Gastrocnemius medialis (tissue), 4 donors: ENCODE measurements around the gene PLCG2.

ENCODE experiments used
- POLR2A ChIP-seq, 2 donors: fragments of 450-650 bp; IDR thresholded peaks; one replicate each; pipeline ENCODE4 v1.6.1; 2017; ENCODE audit warnings: antibody characterized with exemption in 2 of 2, mild to moderate bottlenecking in 2 of 2, moderate library complexity in 2 of 2
- TF ChIP-seq, protein P1 (sequence below), 5 experiments: fragments of 450-650 bp in 3 of 5; fragments of 200-600 bp in 2 of 5; sonication (generic) in 2 of 5; IDR thresholded peaks in 4 of 5; conservative IDR thresholded peaks in 1 of 5; 1 replicate in 4 of 5; 2 replicates in 1 of 5; pipeline ENCODE4 v1.5.1; 2016 to 2019; ENCODE audit warnings: antibody characterized with exemption in 5 of 5, mild to moderate bottlenecking in 3 of 5, moderate library complexity in 3 of 5

DNA sequence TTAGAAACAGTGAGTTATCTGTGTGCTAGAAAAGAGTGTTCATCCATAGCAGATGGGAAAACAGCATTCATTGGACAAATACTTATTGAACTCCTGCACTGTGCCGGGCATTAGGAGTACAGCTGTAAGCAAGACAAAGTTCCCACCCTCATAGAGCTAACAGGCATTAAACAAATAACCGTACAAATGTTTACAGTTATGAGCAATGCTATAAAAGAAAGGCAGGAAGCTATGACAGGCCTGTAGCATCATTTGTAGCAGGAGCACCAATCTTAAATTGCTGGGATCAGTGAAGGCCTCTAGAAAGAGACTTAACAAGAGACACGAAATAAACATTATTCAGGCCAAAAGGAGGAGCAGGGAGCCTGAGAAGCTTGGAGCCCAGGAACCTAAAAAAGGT lies 216.6 kb downstream of the PLCG2 start:
- TF ChIP-seq, protein P1, sequence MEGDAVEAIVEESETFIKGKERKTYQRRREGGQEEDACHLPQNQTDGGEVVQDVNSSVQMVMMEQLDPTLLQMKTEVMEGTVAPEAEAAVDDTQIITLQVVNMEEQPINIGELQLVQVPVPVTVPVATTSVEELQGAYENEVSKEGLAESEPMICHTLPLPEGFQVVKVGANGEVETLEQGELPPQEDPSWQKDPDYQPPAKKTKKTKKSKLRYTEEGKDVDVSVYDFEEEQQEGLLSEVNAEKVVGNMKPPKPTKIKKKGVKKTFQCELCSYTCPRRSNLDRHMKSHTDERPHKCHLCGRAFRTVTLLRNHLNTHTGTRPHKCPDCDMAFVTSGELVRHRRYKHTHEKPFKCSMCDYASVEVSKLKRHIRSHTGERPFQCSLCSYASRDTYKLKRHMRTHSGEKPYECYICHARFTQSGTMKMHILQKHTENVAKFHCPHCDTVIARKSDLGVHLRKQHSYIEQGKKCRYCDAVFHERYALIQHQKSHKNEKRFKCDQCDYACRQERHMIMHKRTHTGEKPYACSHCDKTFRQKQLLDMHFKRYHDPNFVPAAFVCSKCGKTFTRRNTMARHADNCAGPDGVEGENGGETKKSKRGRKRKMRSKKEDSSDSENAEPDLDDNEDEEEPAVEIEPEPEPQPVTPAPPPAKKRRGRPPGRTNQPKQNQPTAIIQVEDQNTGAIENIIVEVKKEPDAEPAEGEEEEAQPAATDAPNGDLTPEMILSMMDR (IDR thresholded peaks at IDR 0.05 in 4 of 5, conservative IDR thresholded peaks at IDR 0.05 in 1 of 5), result no peak
- TF ChIP-seq POLR2A (IDR thresholded peaks at IDR 0.05), result no peak
